Activated gamma-delta T cell treated with anti-CD3 and anti-CD28 coated beads, Interleukin-2, amount 50 U/mL, for 16 hours (primary cell): ENCODE measurements around the gene GBE1.
"Not testable (repeated sequence)": the region's sequence is repeated elsewhere in the genome, so short reads cannot be mapped to it uniquely, and the experiment has no call there.

ENCODE experiments used
- DNase-seq: peaks from one replicate; pipeline ENCODE4 v3.0.0-alpha.2; 2020; ENCODE audit warnings: low read depth

Gene GBE1

DNA sequence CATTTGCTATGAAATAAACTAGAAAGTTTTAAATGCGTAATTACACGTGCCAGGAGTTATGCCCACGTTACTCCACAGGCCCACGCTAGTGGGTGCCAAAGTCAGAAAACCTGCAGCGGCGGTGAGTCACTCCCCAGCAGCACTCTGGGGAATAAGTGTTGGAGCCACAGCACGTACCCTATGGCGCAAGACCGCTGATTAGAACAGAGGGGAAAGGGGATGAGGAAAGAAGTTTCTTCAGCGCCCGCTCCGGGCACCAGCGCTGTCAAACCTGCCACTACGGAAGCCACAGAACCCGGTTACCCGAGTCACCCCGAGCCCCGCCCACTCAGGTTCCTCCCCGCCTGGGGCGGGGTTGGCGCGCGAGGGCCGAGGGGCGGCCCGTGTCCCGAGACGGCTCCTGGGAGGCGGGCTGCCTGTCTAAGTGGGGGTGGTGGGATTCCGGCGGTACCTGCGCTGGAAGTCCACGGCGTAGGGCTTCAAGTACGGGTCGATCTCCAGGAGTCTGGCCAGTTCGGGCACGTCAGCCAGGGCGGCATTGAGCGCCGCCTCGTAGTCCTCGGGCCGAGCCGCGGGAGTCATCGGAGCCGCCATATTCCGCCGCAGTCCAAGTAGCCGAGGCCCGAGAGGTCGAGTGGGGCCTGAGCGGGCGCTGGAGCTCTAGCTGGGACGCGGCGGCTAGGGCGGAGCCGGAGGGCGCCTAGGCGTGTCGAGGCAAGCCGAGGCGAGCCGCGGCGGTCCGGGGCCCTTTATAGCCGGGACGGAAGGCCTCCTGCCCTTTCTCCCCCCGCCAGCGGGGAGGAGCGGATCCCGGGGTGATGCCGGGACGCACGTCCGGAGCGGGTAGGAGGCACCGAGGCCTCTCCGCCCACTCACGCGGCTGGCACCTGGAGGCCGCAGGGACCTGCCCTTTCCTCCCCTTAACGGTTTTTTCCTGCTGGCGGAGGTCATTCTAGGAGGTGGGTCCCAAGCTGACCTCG lies at the start of gene GBE1:
GBE1 (minus strand) TSS at position 722 of the 980 bp plus-strand sequence; CDS start at position 594, 128 bp downstream.
- DNase-seq: peak; percentile 72

DNA sequence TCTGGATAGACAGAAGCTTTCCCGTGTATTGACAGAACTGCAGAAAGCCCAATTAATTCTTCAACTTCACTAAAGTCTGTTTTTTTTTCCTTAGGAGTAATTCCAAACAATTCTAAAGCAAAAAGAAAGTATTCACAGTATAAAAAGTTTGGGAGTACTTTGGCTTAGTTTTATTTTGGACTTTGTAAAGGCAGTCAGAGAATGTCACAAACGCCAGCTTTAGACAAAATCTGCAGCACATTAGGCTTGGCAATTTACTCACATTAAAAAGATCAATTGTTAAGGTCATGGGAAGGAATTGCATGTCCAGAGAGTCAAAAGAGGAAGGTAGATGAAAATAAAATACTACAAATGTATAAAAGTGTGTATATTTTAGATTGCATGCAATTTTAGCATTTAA lies 47.5 kb upstream of the GBE1 start:
- no peak for DNase-seq

DNA sequence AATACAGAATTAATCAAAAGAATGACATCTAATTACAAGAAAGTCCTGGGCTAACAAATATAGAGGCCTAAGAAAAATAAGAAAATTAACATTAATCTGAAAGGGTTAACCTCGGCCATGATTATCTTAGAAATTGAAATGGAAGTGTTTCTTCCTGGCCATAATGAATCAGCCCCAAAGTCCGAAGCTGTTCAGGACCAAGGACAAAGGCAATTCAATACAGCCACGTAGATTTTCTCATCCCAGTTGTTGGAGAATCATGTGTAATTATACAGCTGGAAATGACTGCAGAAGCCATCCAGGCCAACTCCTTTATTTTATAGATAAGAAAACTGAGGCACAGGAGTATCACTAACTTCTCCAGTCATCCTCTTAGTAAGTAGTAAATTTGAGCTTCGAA lies 38.0 kb upstream of the GBE1 start:
- DNase-seq: no peak

DNA sequence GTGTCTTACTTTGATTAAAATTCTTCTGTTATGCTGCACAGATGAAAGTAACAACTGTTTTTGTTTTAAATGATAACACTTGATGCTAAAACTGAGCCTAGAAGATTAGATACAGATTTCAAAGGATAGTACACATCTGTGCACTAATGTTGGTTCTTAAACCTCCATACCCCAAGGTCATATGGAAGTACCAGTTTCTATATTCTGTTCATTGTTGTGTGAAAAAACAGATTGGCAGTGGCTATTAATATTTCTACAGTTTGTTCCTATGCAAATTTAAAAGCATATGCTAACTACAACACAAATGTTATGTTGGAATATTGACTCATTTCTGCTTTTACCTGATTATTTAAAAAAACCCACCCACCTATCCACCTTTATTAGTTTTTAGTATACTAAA lies 32.0 kb upstream of the GBE1 start:
- no peak for DNase-seq

DNA sequence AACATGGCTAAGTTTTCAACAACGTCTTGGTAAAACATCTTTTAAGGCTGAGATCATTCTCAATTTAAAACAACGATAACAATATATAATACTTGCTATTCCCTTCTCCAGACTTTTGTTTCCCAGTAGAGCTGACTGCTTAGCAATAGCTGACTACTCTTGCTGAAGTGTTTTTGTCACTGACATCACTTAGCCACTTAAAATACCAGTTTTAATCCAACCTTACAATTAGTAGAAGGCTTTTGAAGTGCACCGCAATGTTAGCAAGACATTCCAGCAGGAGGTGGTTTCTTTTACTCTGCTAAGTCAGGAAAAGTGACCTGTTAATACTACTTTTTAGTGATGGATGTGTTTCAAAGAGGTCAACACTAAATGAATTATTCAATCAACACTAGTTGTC lies 28.7 kb upstream of the GBE1 start:
- no peak for DNase-seq

DNA sequence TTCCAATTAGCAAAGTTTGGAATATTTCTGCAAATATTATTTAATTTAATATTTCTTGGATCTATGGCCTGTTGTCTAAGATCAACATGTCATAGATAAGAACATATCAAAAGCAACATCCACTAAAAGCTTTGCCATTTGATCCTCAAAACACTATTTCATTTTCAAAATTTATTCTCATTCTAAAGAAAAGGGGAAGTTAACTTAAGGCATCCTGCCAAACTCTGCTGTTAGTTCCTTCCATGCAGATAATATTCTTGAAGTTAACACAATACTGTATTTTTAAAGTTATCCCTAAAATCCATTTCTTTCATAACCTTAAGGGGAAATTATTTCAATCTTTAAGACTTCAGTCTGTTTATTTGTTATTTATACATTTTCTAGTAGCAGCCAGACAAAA lies 28.2 kb upstream of the GBE1 start:
- no peak for DNase-seq

DNA sequence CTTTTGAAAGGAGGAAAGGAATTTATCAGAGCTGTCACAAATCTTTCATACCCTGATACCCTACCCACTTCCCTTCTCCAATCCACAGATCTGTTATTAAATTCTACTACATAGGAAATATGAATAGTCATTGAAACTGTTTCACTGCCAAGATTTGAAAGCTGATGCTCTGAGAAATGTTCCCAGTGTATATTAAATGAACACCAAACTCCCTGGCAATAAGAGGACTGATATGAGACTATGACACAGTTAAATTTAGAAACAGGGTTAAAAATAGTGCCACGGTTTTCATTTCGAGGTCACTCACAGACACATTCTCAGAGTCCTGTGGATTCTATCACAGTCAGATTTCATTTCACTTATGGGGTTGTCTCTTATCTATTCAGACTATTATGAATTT lies 27.2 kb upstream of the GBE1 start:
- no peak for DNase-seq

DNA sequence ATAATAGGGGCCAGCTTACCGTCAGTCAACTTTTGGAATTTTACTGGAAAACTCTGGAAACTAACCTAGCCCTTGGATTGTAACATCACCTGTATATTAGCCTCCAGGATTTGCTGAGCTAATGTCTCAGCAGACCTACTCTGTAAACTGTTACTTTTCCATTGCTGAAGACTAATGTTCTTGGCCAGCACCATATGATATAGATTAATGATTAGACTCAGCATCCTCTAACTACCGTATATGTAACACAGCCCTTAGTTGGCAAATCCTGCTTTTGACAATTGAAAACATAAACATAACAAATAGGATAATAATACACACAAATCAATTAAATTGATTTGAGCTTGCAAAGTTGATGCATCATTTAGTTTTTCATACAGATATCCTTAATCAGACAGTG lies 26.6 kb upstream of the GBE1 start:
- no peak for DNase-seq

DNA sequence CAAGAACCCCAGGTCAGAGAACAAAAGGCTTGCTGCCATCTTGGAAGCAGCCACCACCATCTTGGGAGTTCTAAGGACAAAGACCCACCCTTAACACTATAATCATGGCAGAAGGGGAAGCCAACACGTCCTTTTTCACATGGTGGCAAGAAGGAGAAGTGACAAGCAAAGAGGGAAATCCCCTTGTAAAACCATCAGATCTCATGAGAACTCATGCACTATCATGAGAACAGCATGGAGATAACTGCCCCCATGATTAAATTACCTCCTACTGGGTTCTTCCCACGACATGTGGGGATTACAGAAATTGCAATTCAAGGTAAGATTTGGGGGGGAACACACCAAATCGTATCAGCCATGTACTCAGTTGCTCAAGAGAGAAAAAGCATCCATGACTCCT lies 21.1 kb upstream of the GBE1 start:
- no peak for DNase-seq

DNA sequence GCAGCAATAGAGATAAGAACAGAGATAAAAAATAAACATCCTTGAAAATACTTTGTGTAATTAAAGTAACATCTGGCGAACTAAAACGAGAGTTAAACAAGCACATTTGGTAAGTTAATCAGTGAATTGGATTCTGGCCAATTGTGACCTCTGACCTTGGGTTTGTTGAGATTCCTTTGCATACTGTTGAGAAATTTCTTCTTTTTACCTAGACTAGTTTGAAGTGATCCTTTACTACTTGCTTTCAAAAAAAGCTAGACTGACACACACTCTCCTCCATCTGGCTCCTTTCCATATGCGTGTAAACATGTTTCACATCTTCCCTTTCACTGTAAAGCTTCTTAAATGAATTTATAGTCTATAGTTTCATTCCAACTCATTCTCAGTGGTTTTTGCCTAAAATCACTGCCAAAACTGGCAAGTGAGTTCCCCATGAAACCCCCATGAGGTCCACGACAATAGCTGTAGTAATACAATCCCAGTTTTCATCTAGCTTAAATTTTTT lies 17.3 kb upstream of the GBE1 start:
- DNase-seq: no peak

DNA sequence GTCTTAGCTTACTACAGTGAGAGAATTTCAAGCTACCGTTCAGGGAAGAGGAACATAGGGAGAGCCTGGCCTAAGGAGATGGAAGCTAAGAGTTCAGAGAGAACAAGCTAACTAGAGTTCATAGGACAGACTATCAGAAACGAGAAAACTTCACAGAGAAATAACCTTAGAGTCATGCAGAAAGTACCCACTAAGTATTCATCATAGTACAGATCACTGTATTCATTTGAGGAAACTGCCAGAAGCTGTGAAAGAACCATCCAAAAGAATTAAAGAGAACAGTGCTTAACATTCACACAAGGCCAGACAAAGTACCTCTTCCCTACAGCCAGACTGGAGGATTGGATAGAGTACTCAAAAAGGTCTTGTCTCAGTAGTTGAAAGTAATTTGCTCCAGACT lies 15.2 kb upstream of the GBE1 start:
- no peak for DNase-seq

DNA sequence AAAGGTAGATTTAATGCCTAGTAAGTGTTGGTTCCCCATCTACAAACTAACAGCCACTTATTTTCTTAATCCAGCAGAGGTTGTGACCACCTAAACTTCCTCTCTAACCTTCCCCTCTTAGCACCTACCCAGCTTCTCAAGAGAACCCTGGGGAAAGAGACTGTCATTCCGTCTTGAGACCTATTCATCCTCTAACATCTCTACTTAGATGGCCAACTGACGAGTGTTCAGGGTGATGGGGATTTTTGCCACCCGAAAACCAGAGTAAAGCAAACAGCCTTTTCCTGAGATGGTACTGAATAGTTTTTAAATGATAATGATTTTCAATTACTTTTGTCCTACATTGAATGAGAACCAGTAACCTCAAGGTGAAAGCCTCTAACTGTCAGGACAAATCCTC lies 9.3 kb upstream of the GBE1 start:
- DNase-seq: no peak

DNA sequence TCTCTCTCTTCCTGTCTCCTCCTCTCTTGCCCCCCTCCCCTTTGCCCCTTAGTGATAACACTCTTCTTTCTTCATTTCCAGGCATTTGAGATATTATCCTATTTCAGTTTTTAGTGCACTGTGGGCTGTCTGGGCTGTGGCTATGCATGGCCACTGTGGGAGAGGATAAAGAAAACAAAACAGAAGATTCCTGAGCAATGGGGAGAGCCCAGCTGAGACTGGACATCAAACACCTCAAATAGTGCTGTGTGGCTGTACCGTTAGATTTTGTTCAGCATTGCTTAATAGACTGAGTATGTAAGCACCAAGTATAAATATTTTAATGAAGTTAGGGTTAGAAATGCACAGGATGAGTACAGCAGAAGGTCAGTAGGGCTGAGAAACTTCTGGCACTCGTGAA lies 7.9 kb upstream of the GBE1 start:
- DNase-seq: no peak

DNA sequence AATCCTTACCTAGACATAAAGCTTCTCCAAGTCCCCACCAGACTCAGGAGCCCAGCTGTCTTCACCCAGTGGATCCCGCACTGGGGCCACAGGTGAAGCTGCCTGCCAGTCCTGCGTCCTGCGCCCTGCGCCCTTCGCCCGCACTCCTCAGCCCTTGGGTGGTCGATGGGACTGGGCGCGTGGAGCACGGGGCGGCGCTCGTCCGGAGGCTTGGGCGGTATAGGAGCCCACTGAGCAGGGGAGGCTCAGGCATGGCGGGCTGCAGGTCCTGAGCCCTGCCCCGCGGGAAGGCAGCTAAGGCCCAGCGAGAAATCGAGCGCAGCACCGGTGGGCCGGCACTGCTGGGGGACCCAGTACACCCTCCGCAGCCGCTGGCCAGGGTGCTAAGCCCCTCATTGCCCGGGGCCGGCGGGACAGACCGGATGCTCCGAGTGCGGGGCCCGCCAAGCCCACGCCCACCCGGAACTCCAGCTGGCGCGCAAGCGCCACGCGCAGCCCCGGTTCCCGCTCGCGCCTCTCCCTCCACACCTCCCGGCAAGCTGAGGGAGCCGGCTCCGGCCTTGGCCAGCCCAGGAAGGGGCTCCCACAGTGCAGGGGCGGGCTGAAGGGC lies 5.9 kb upstream of the GBE1 start:
- DNase-seq: not testable (repeated sequence)

DNA sequence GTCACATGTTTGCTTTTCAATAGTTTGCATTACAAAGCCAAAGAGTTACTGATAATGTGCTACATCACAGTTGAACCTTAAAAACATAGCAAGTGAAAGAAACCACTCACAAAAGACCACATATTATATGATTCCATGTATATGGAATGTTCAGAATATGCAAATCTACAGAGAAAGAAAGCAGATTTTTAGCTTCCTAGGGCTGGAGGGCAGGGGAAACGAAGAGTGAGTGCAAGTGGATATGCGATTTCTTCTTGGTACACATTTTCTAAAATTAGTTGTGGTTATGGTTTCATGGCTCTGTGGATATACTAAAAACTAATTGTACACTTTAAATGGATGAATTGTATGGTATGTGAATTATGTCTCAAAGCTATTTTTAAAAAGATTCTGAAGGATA lies 4.0 kb upstream of the GBE1 start:
- DNase-seq: no peak

DNA sequence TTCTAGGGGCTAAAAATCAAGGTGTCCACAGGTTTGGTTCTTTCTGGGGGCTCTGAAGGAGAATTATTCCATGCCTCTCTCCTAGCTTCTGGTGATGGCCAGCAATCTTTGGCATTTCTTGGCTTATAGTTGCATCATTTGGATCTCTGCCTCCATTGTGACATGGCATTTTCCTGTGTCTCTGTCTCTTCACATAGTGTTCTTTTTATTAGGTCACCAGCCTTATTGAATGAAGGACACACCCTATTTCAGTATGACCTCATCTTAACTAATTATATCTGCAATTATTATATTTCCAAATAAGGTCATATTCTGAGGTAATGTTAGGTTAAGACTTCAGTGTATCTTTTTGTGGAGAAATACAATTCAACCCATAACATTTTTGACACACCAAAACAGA lies 3.2 kb upstream of the GBE1 start:
- no peak for DNase-seq

DNA sequence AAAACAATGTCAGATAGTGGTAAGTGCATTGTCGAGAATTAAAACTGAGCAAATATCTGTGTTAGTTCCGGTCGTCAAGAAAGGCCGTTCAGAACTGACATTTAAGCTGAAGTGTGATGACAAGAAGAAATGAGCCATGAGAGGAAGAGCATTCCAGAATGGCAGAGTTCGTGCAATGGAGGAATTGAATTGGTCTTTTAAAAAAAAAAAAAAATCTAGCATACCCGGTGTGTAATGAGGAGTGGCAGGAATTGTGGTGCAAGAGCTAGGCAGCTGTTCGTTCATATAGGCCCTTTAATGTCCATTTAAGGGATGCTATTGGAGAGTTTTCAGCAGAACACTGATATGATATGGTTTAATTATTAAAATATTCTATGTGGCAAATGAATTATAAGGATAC lies 2.6 kb upstream of the GBE1 start:
- no peak for DNase-seq

DNA sequence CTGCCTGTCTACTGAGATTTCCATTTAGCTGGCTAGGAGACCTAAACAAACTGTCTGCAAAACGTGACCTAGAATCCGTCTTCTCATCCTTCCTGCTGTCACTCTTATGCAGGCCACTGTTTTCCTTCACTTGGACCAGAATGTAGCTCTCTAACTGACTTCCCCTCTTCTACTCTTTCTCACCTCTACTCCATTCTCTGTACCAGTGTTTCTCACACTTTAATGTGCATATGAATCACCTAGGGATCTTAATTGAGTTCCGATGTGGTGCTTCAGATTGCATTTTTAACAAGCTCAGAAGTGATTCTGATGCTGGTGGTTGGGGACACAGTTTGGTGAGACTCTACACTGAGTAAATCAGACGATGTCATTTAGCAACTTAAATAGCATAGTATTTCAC lies 1.6 kb upstream of the GBE1 start:
- DNase-seq: no peak

DNA sequence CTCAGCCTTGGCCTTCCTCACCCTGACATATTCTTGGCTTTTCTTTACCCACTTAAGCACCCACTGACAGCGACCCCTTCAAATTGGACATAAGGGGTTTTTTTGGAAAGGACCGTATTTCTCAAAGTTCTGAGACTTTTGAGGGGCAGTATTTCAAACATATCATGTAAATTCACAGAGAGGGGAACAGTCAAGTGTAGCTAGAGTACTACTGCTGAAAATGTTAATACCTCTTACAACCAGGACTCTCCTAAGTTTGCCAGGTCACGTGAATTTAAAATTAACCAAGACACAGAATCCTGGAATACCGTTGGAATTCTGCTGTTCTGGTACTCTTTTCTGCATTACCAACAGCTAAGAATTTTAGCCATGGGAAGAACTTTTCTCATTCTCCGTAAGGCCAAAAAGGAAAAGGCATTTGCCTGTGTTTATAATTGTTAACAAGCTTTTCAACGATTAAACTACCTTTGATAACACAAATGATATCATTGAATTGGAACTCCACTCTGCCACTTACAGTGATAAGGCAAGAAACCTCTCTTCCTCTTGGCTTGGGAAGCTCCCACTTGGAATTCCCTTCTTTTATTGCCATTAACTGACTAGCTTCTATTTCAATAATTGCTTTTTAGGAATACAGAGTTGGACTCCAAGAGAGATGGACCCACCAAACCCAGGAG lies 597 bp upstream of the GBE1 start:
- DNase-seq: no peak

DNA sequence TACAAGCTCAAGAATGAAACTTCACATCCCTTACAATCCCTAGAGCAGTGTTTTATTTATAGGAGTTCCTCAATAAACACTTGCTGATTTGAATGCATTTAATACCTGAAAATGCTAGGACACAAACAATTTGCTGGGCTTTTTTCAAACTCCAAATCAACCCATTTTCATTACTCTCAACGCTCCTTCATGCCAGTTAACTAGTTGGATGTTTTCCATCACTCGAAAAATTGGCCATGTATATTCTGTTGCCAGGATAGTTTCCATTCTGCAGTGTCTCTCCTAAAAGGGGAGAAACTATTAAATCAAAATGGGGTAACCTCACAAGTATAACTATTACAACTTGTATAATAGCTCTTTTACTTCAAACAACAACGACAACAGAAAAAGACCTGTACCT lies 1.2 kb downstream of the GBE1 start:
- no peak for DNase-seq

DNA sequence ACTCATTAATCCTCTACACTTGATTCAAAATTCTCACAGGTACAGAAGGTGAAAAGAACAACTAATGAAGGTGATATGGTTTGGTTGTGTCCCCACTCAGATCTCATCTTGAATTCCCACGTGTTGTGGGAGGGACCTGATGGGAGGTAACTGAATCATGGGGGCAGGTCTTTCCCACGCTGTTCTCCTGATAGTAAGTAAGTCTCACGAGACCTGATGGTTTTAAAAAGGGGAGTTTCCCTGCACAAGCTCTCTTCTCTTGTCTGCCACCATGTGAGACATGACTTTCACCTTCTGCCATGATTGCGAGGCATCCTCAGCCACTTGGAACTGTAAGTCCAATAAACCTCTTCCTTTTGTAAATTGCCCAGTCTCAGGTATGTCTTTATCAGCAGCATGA lies 2.7 kb downstream of the GBE1 start:
- DNase-seq: not testable (repeated sequence)

DNA sequence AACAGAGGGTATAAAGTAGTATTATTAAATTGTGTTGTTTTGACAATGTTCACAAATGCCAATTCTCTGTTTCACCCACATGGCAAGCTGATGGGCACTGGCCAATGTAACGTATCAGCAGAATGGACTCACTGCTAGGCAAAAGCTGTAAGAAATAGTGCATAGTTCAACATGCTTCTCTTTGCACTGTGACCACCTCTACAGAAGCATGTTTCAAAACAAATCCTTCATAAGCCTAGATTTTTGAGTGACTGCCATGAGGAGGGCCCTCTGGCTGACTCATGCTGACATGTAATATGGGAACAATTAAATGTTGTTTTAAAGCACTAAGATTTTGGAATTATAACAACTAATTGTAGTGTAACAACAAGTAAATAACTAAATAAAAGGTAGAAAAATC lies 3.2 kb downstream of the GBE1 start:
- DNase-seq: no peak
